Activated CD4-positive, alpha-beta T cell treated with anti-CD3 and anti-CD28 coated beads, Interleukin-10, Interleukin-2, amounts not matched to agents 100 ng/mL and 50 ng/mL, durations not matched to agents 16 hours and 8 hours (primary cell): Measurements from ENCODE around the gene LRP5.
"Not testable (repeated sequence)": the region's sequence is repeated elsewhere in the genome, so short reads cannot be mapped to it uniquely, and the experiment has no call there.

Experiments
- DNase-seq: peaks from one replicate; pipeline ENCODE4 v3.0.0-alpha.2; 2020

LRP5 gene

DNA sequence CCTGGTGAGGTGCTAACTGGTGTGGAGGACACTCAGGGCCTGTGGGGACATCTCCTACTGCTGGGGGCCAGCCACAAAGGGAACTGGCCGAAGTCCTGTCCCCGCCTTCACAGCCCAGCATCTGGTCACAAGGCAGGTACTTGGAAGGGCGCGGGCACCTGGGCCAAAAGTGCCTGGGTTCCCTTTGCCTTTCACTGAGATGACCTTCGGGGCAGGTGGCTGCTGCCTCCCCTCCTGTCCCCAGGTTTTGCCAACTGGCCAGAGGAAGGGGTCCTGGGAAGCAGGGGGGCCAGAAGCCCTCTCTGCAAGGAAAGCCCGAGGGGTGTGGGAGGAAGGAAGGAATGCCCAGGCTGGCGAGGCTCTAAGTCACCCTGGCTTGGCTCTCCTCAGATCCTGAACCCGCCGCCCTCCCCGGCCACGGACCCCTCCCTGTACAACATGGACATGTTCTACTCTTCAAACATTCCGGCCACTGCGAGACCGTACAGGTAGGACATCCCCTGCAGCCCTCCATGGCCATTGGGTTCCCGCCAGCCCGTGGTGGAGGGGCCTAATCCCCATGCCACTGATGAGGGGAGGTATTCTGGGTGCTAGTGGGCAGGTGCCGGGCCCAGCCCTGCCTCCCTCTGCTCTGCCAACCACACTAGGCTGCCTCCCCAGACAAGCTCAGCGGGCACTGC, 133.8 kb downstream of the LRP5 start:
- DNase-seq = no peak

DNA sequence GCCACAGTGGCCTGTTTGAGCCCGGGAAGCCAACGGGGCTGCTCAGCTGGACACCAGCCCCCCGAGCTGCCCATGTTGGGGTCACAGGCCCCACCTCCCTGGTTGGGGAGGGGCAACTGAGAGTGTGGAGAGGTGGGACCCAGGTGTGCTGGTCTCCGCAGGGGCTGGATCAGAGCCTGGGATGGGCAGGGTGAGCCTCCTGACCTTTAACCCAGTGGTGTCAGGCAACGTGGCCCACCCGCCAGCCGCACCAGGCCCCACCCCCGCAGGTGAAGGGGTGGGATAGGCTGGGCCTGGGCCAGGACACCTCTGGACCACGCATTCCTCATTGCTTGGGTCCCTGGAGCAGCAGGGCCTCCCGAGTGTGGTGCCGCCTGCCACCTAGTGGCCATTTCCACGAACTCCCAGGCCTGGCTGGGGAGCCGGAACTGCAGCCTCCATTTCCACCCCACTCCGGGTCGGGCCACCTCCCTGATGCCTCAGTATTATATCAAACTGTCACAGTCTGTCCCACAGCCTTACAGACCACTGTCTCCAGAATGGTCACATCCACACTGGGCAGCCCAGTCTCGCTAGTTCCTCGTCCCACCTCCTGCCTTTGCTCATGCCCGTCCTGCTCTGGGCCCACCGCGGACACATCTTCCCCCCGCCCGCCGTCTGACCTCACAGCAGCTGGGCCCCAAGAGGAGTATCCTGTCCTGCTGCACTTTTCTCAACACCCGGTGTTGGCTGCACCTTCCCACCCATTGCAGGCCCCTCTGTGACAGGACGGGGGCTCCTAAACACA, 134.8 kb downstream of the LRP5 start:
- DNase-seq = peak; percentile 86

DNA sequence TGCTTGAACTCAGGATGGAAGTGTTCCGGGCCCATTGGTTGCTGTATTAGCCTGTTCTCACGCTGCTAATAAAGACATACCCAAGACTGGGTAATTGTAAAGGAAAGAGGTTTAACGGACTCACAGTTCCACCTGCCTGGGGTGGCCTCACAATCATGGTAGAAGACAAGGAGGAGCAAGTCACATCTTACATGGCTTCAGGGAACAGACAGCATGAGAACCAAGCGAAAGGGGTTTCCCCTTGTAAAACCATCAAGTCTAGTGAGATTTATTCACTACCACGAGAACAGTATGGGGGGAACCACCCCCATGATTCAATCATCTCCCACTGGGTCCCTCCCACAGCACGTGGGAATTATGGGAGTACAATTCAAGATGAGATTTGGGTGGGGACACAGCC, 135.5 kb downstream of the LRP5 start:
- DNase-seq = not testable (repeated sequence)

DNA sequence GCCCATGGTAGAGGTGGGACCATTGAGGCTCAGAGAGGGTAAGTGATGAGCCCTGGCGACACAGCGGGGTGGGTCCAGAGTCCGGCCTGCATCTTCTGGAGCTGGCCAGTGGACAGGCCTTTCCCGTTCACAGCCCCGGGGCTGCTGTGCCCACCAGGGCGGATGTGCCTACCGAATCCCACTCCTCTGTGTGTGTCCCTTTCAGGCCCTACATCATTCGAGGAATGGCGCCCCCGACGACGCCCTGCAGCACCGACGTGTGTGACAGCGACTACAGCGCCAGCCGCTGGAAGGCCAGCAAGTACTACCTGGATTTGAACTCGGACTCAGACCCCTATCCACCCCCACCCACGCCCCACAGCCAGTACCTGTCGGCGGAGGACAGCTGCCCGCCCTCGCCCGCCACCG, 136.2 kb downstream of the LRP5 start:
- no peak for DNase-seq

DNA sequence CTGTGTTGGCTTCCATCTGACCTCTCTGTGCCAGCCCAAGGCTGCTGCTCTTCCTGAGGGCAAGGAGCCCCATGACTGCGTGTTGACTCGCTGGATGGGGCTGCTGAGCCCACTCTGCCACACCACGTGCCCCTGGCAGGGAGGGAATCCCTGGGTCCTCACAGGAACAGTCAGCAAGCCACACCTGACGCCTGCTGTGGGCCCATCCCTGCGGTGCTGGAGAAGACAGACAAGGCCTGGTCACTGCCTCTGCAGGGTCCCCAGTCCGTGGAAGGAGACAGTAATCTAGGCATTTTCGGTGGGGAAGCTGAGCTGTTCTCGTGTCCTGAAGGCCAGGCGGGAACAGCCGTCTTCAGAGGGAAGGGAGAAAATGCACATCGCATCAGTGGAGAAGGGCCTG, 137.6 kb downstream of the LRP5 start:
- no peak for DNase-seq

DNA sequence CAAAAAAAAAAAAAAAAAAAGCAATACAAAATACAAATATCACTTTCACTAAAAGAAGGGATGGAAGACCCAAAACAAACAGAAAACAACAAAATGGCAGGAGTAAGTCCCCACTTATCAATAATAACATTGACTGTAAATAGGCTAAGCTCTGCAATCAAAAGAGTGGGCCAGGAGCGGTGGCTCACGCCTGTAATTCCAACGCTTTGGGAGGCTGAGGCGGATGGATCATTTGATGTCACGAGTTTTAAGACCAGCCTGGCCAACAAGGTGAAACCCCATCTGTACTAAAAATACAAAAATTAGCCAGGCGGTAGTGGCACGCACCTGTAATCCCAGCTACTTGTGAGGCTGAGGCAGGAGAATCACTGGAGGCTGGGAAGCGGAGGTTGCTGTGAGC, 138.3 kb downstream of the LRP5 start:
- DNase-seq = no peak

DNA sequence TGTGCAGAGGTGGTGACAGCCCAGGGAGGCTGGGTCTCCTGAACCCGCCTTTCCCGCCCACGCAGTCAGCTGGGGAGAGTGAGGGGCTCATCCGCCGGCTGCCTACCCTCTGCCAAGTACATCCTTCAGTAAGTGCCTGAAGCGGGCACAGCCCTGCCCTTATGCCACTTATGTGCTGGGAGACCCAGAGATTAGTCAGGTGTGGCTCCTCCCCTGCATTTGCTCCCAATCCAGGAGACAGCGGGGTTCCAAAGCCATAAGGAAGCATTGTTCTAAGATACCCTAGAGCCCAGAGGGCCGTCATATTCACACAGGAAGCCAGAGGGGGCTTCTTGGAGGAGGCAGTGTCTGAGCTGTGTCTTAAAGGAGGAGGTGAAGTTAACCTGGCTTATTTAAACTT, 142.4 kb downstream of the LRP5 start:
- DNase-seq = no peak

DNA sequence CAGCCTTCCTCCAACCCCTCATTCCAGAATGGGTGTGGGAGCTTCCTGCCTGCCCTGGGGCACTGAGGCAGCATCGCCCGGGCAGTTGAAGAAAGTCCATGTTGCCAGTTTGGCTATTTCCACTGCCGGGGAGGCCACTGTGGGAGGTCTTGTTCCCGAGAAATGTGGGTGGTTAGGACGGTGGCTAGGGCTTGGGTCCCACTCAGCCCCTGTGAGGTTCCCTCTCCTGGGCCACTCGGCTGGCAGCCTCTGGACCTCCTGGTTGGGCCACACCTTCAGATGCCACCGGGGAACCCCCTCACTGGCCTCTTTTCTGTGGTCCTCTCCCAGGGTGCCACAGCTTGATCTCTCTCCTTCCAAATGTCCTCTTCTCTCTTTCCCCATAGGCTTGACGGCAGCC, 143.1 kb downstream of the LRP5 start:
- DNase-seq = no peak

DNA sequence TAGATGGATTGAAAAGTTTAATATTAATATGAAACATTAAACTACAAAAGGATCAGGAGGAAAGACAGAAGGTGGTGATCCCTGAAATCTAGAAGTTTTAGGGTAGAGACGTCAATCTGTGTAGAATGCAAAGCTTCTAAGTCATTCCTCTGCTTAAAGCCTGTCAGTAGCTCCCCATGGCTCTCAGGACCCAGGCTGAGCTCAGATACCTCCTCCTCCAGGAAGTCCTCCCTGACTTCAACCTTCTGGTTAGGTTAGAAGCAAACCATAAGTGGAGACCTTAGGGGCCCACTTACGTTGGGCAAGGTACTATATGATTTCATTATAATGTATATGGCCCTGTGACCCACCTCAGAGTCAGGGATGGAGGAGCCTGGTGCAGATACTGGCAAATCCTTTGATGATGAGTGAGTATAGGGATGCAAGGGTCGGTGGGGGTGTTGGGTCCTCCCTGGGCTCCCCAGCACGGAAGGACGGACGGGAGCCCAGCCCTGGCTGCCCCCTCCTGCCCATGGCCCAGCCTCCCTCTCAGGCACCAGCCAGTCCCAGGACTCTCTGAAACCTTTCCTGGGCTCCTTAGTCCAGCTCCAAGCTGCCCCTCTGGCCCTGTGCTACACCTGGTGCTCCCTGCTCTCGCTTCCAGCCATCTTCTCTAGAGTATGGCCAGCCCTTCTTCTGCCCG, 145.0 kb downstream of the LRP5 start:
- DNase-seq = no peak

DNA sequence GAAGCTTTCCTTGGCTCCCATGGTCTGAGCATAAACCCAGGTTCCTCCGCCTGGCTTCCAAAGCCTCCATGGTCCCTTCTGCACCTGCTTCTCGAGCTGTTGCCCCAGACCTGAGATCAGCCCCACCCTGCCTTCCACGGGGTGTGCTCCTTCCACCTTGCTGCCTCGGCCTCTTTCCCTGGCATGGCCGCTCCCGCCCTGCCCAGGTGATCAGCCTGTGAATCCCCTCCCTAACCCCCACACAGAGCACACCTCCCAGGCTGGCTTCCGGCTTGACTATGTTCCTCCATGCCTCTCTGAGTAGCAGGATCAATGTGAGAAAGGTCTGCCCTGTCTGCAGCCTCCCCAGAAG, 145.5 kb downstream of the LRP5 start:
- DNase-seq = no peak

DNA sequence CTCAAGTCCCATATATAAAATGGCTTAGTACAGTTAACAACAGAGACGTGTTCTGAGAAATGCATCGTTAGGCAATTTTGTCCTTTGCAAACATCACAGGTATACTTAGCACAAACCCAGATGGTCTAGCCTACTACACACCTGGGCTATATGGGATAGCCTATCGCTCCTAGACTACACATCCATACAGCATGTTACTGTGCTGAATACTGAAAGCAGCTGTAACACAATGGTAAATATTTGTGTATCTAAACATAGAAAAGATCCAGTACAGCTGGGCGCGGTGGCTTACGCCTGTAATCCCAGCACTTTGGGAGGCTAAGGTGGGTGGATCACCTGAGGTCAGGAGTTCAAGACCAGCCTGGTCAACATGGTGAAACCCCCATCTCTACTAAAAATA, 145.9 kb downstream of the LRP5 start:
- DNase-seq = not testable (repeated sequence)

DNA sequence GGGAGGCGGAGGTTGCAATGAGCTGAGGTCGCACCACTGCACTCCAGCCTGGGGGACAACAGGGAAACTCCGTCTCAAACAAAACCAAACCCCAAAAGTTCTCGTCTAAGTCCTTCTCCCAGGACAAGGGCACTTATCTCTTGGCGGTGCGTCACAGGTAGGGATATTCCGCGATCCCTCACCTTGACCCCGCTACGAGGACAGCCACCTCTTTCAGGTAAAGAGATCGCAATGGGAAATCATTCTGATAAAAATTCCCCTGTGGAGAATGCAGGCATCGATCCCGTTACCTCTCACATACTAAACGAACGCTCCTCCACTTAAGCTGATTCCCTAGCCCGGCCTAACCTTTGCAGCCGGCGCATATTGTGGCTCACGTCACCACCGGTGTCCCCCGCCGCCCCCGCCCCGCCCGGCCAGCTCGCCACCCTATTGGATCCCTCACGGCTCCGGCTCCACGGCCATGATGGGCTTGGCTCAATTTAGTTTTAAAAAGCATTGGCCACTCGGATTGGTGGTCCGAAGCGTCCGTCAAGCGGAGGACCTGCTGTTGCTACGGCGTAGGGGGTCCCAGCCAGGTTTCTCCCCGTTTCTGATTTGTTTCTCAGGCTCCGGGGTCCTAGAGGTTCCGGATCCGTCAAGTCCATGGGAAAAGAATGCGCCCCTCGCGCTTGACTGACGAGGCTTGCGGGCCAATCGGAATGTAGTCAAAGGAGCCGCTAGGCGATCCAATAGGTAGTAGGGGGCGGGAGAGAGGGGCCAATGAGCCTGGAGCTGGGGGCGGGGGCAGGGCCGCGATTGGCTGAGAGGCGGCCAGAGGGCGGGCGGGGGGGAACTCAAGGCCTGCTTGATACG, 147.7 kb downstream of the LRP5 start:
- DNase-seq = peak; percentile 97

DNA sequence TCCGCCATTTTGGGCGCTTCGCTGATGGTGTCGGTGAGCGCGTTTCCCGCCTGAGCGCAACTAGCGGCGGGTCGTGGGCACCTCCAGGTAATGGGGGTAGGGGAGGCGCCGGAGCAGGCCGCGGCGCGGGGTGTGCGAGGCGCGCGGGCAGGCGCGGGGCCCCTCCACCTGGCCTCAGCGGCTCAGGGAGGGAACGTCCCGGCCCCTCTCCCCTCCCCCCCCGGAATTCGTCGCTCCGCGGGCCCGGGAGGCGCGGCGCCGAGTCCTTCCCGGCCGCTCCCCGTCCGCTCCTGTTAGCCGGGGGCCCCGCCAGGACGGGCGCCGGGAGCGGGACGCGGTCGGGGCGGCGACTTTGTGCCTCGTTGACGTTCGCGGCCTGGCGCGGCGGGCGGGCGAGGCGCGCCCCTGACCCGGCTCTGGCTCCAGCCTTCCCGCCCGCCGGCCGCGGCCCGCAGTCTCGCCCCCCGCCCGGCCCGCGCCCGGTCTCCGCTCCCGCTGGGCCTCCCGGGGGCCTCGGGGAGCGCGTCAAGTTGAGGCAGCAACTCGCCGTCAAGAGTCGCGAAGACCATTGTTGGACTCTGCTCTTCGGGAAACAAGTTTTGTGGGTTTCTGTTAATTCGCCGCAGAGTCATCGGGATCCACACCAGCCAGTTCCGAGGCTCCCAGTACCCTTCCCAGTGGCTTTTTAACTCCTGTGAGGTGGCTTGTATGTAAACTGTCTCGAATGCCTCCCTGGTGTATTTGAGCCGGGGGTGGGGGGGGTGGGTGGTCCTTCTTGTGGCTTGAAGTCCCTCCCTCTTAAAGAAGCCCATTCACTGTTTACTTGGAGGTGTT, 148.6 kb downstream of the LRP5 start, which contains the start of gene PPP6R3:
PPP6R3 (plus strand) TSS at position 12 of the 834 bp plus-strand sequence. CDS start 76,913 bp downstream, outside the sequence.
- DNase-seq = peak; percentile 30

DNA sequence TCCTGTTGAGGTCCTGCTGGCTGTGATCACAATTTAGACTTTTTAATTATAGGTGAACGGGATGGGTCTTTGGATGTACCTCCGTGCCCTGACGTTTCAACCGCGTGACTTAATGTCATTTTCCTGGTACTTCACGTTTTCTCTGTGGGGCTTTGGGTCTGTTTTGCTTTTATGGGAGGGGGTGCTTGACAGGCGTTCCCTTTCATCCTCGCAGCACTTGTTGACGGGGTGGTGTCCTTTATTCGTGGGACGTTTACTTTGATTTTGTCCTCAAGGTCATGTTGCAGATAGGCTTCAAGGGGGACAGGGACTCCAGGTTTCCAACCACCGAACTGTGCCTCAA, 149.2 kb downstream of the LRP5 start:
- DNase-seq = no peak

DNA sequence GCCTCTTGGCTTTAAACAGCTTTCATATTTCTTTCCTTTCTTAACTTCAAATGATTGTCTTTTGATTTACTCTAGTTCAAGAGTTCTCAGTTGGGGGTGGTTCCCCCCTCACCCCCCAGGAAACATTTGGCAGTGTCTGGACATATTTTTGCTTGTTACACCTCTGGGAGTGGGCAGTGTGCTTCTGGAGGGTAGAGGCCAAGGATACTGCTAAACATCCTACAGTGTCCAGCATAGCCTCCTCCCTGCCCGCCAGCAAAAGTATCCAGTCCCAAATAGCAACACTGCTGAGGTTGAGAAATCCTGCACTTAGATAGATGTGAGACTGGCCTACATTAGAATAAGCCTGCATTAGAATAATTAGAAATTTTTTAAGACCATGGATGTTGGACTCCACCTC, 151.3 kb downstream of the LRP5 start:
- no peak for DNase-seq

DNA sequence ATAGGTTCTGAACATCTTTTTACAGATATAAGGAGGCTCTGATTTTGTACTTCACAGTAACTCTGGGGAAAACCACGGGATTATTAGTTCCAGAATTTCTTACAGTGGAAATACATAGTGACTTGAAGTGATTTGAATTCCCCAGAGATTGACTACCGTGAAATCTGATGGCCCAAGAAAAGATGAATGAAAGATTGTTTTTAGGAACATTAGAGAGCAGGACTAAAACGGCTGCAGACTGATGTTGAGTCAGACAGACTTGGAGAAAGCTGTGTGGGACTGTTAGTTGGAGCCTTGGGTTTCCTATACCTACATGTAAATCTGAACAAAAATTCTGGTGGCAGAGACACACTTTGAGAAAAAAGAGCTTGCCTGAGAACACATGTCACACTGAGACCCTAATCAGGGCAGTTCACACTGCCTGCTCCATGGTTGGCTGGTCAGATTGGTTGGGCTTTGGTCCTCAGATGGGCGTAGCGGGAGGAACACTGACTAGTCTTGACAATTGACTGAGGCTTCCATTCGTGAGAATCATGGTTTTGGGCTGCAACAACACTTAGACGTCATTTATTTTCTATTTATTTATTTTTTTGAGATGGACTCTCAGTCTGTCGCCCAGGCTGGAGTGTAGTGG, 154.9 kb downstream of the LRP5 start:
- DNase-seq = no peak

DNA sequence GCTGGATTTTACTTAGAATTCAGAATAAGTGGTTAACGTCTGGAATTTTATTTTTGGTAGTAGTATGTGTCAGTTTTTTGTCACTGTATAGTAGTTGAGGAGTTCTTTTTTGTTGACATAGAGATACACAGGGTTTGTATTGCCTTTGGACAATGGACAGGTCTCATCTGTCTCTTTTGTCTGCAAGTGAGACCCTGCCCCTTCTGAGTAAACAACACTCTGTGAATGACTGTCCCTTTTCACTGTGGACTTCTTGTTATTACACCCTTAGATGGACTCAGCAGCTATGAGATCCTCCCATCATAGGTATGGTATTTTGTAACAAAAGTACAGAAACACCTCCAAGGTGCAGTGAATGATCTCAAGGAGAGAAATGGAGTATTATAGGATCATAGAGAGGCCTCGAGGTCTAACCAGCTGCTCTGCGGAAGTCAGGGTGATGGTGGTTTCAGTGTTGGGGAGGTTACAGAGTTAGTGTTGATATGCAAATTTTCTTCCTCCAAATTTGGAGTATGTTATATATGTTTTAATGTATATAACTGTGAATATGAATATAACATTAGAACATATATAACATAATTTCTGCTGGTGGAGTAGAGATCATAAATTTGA, 155.9 kb downstream of the LRP5 start:
- DNase-seq = peak; percentile 45

DNA sequence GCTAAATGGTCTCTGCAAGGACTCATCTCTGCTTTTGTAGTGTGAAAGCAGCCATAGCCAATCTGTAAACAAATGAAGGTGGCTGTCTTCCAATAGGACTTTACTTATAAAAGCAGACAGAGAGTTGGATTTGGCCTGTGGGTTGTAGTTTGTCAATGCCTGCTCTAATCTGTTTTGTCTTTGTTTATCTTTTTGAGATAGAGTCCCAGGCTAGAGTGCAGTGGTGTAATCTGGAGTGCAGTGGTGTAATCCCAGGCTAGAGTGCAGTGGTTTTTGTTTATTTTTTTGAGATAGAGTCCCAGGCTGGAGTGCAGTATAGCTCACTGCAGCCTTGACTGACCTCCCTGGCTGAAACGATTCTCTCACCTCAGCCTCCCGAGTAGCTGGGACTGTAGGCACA, 156.7 kb downstream of the LRP5 start:
- no peak for DNase-seq

DNA sequence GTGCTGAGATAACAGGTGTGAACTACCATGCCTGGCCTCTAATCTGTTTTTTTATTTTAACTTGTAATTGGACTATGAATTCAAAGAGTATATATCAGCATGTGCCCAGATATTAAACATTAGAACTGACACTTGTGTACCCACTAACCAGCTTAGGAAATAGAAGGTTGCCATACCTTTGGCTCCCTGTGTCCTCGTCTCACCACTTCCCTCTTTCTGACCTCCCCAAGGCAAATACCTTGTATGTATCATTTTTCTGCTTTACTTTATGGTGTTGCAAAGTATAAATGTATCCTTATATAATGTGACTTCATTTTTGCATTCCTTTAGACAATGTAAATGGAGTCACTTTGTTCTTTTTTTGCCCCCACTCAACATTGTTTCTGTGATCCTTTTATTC, 157.3 kb downstream of the LRP5 start:
- DNase-seq = no peak

DNA sequence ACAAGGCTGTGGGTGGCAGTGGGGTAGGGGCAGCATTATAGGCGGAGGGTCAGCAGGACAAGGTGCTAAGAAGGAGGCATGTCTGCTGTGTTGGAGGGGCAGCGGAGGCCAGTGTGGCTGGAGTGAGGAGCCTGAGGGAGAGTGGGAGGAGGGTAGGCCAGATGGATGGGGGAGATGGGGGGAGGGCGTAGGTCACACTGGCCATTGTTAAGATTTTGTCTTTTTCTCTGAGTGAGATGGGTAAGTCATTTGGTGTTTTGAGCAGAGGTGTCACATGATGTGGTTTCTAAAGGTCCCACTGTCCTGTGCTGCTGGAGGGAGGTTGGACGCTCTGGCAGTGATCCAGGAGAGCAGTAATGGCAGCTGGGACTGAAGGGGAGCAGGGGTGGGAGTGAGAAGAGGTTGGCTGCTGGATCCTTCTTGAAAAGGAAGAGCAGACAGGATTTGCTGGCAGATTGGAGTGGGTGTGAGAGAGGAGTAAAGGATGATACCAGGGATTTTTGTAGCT, 158.0 kb downstream of the LRP5 start:
- no peak for DNase-seq
